MM.1S (cell line): ENCODE results near the gene RELL1.

Experiments used
- DNase-seq: peaks from one replicate; pipeline ENCODE4 v3.0.0-alpha.2; 2015
- H2AFZ ChIP-seq: fragments of 300-600 bp; sonication (generic); 2 replicates; pipeline ENCODE4 v1.6.0; 2016; ENCODE audit warnings: antibody characterized with exemption, low read length
- H3F3A ChIP-seq: fragments of 300-600 bp; sonication (generic); 2 replicates; pipeline ENCODE4 v1.6.1; 2016; ENCODE audit warnings: mild to moderate bottlenecking, antibody characterized with exemption, low read length, moderate library complexity, mixed read lengths; ENCODE audit not compliant: insufficient read depth
- H3K27ac ChIP-seq: fragments of 300-600 bp; sonication (generic); 2 replicates; pipeline ENCODE4 v1.5.1; 2016; ENCODE audit warnings: mild to moderate bottlenecking, low read length
- H3K27me3 ChIP-seq: fragments of 300-600 bp; sonication (generic); replicated peaks from 2 replicates; pipeline ENCODE4 v1.6.0; 2016; ENCODE audit warnings: low read length; ENCODE audit not compliant: insufficient read depth
- H3K36me3 ChIP-seq: fragments of 300-600 bp; sonication (generic); replicated peaks from 2 replicates; pipeline ENCODE4 v1.6.1; 2016; ENCODE audit warnings: mild to moderate bottlenecking, low read length, mixed read lengths; ENCODE audit not compliant: insufficient read depth
- H3K4me1 ChIP-seq: fragments of 300-600 bp; sonication (generic); 2 replicates; pipeline ENCODE4 v1.6.1; 2016; ENCODE audit warnings: low read length, mixed read lengths
- H3K4me2 ChIP-seq: fragments of 300-600 bp; sonication (generic); 2 replicates; pipeline ENCODE4 v1.6.0; 2016; ENCODE audit warnings: low read depth, low read length
- H3K4me3 ChIP-seq: fragments of 300-600 bp; sonication (generic); 2 replicates; pipeline ENCODE4 v1.5.1; 2016; ENCODE audit warnings: low read length, mixed read lengths
- H3K79me2 ChIP-seq: fragments of 300-600 bp; sonication (generic); 2 replicates; pipeline ENCODE4 v1.6.1; 2016; ENCODE audit warnings: mixed run types, low read length, mixed read lengths
- H3K9ac ChIP-seq: fragments of 300-600 bp; sonication (generic); 2 replicates; pipeline ENCODE4 v1.6.1; 2016; ENCODE audit warnings: low read length, mixed read lengths
- H3K9me2 ChIP-seq: fragments of 300-600 bp; sonication (generic); replicated peaks from 2 replicates; pipeline ENCODE4 v1.6.1; 2016; ENCODE audit warnings: mild to moderate bottlenecking, low read length, mixed read lengths; ENCODE audit not compliant: insufficient read depth
- H3K9me3 ChIP-seq: fragments of 300-600 bp; sonication (generic); replicated peaks from 2 replicates; pipeline ENCODE4 v1.6.1; 2016; ENCODE audit warnings: mild to moderate bottlenecking, low read length, mixed read lengths; ENCODE audit not compliant: insufficient read depth
- H4K20me1 ChIP-seq: fragments of 300-600 bp; sonication (generic); 2 replicates; pipeline ENCODE4 v1.6.1; 2016; ENCODE audit warnings: mild to moderate bottlenecking, low read length, moderate library complexity, mixed read lengths; ENCODE audit not compliant: insufficient read depth
- EZH2 ChIP-seq: fragments of 300-600 bp; sonication (generic); optimal IDR thresholded peaks from 2 replicates; pipeline ENCODE3; 2017; ENCODE audit warnings: low read depth, mild to moderate bottlenecking, antibody characterized with exemption, low read length, mixed read lengths
- EZH2phosphoT487 ChIP-seq: fragments of 300-600 bp; sonication (generic); IDR thresholded peaks from 2 replicates; pipeline ENCODE4 v1.6.1; 2018; ENCODE audit warnings: antibody characterized with exemption, low read length
- TF ChIP-seq, protein P1 (sequence below): fragments of 300-600 bp; sonication (generic); IDR thresholded peaks from 2 replicates; pipeline ENCODE4 v1.5.1; 2016; ENCODE audit warnings: antibody characterized with exemption, low read length, mixed read lengths

The RELL1 gene

DNA sequence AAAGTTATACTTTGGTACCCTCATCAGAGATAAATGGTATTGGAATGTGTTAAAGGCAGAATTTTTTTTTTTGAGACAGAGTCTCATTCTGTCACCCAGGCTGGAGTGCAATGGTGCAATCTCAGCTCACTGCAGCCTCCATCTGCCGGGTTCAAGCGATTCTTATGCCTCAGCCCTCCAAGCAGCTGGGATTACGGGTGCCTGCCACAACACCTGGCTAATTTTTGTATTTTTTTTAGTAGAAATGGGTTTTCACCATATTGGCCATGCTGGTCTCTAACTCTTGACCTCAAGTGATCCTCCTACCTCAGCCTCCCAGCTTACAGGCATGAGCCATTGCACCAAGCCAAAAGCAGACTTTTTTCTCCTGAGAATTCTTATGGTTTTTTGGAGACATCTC, 11.4 kb upstream of the RELL1 start:
- Histone ChIP-seq H3K36me3 (no peaks in the 10 kb centered on the region), H3K9me2 (no peaks in the 10 kb centered on the region), H3K79me2 (no peaks in the 10 kb centered on the region), H3K27ac (no peak overlapping the region), H3K9ac (no peak overlapping the region), H3K4me1 (no peaks in the 10 kb centered on the region), H3K4me3 (no peak overlapping the region), H3K27me3 (no peaks in the 10 kb centered on the region), H4K20me1 (no peaks in the 10 kb centered on the region), H3F3A (no peaks in the 10 kb centered on the region), H3K4me2 (no peak overlapping the region), H3K9me3 (no peaks in the 10 kb centered on the region), H2AFZ (no peak overlapping the region)
- TF ChIP-seq EZH2 = no peak
- TF ChIP-seq EZH2phosphoT487 = no peak
- DNase-seq = no peak

DNA sequence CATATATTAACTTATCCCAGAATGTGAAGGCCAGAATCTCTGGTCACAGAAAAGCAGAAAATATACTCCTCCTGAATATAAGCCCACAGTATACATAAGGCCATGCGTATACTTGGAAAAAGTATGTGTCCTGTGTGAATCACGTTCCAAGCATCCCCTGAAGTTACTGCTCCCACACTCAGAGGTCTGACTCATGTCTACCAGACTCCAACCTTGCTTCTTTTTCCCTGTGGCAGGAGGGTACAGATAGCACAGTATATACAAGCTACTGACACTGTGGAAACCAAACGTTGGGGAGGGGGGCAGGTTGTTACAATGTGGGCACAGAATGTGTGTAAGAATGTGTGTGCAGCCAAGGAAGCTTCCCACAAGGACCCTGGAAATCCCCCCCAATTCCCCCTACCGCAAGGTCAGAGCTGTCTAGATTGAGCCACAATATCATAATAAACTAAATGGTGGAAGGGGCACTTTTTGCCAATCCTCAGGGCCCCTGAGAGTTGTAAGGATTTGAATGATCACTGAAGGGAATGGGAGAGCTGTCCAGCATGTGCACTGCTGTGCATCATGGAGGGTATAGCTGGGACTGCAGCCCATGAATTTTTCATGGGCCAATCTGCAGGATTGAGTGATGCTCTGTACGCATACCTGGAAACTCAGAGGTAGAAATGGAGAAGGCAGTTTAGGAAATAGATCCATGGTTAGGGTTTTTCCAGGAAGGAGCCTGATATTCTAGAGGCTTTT, 7.4 kb upstream of the RELL1 start:
- DNase-seq = no peak
- Histone ChIP-seq H3K27me3 (no peaks in the 10 kb centered on the region), H3K4me1 (no peaks in the 10 kb centered on the region), H3K9me3 (no peaks in the 10 kb centered on the region), H3F3A (no peaks in the 10 kb centered on the region), H3K4me3 (no peak overlapping the region), H3K9ac (no peak overlapping the region), H3K4me2 (no peak overlapping the region), H3K9me2 (no peaks in the 10 kb centered on the region), H3K27ac (no peak overlapping the region), H4K20me1 (no peaks in the 10 kb centered on the region), H2AFZ (no peak overlapping the region), H3K36me3 (no peaks in the 10 kb centered on the region), H3K79me2 (no peaks in the 10 kb centered on the region)
- TF ChIP-seq EZH2phosphoT487 (no peak), EZH2 (no peak)
- TF ChIP-seq, protein P1, sequence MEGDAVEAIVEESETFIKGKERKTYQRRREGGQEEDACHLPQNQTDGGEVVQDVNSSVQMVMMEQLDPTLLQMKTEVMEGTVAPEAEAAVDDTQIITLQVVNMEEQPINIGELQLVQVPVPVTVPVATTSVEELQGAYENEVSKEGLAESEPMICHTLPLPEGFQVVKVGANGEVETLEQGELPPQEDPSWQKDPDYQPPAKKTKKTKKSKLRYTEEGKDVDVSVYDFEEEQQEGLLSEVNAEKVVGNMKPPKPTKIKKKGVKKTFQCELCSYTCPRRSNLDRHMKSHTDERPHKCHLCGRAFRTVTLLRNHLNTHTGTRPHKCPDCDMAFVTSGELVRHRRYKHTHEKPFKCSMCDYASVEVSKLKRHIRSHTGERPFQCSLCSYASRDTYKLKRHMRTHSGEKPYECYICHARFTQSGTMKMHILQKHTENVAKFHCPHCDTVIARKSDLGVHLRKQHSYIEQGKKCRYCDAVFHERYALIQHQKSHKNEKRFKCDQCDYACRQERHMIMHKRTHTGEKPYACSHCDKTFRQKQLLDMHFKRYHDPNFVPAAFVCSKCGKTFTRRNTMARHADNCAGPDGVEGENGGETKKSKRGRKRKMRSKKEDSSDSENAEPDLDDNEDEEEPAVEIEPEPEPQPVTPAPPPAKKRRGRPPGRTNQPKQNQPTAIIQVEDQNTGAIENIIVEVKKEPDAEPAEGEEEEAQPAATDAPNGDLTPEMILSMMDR = no peak

DNA sequence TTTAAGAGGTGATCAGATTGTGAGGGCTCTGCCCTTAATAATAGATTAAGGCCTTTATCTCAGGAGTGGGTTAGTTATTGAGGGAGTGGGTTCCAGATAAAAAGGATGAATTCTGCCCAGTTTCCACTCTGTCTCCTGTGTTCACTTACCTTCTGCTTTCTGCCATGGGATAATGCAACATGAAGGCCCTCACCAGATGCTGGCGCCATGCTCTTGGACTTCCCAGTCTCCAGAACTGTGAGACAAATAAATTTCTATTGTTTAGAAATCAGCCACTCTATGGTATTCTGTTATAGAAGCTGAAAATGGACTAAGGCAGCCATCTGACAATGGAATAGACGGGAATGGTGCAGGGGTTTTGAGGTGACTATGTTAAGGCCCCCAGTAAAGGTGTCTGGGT, 6.9 kb upstream of the RELL1 start:
- no peaks in the 10 kb centered on the region for H3K79me2 ChIP-seq
- H4K20me1 ChIP-seq = no peaks in the 10 kb centered on the region
- no peaks in the 10 kb centered on the region for H3F3A ChIP-seq

More for the DNA sequence above, 6.9 kb upstream of the RELL1 start:
- Histone ChIP-seq H3K27me3 (no peaks in the 10 kb centered on the region), H3K9ac (no peak overlapping the region), H3K9me2 (no peaks in the 10 kb centered on the region), H3K27ac (no peak overlapping the region), H3K36me3 (no peaks in the 10 kb centered on the region), H3K4me2 (no peak overlapping the region), H3K4me3 (no peak overlapping the region), H3K4me1 (no peaks in the 10 kb centered on the region), H2AFZ (no peak overlapping the region), H3K9me3 (no peaks in the 10 kb centered on the region)
- TF ChIP-seq EZH2phosphoT487 (no peak), EZH2 (no peak)
- TF ChIP-seq, protein P1 = no peak
- DNase-seq = no peak
